Gastroesophageal sphincter (tissue), 3 donors: ENCODE measurements around the gene SLC6A16.

Experiments
- CTCF ChIP-seq, 4 experiments: fragments of 200-600 bp in 2 of 4; fragments of 450-650 bp in 2 of 4; sonication (generic) in 1 of 4; IDR thresholded peaks; one replicate each; pipeline ENCODE4 v1.5.1; 2017 to 2019; ENCODE audit warnings: antibody characterized with exemption in 4 of 4, mild to moderate bottlenecking in 2 of 4, moderate library complexity in 2 of 4
- EP300 ChIP-seq: sonication (generic); formaldehyde crosslinking; IDR thresholded peaks from one replicate; pipeline ENCODE4 v1.6.1; 2017; ENCODE audit warnings: antibody characterized with exemption, mild to moderate bottlenecking
- POLR2A ChIP-seq, 2 donors: fragments of 450-650 bp; IDR thresholded peaks; one replicate each; pipeline ENCODE4 v1.6.1; 2017; ENCODE audit warnings: antibody characterized with exemption in 2 of 2, mild to moderate bottlenecking in 2 of 2, moderate library complexity in 1 of 2
- POLR2AphosphoS5 ChIP-seq: sonication (generic); formaldehyde crosslinking; IDR thresholded peaks from one replicate; pipeline ENCODE4 v1.6.1; 2017; ENCODE audit warnings: antibody characterized with exemption

DNA sequence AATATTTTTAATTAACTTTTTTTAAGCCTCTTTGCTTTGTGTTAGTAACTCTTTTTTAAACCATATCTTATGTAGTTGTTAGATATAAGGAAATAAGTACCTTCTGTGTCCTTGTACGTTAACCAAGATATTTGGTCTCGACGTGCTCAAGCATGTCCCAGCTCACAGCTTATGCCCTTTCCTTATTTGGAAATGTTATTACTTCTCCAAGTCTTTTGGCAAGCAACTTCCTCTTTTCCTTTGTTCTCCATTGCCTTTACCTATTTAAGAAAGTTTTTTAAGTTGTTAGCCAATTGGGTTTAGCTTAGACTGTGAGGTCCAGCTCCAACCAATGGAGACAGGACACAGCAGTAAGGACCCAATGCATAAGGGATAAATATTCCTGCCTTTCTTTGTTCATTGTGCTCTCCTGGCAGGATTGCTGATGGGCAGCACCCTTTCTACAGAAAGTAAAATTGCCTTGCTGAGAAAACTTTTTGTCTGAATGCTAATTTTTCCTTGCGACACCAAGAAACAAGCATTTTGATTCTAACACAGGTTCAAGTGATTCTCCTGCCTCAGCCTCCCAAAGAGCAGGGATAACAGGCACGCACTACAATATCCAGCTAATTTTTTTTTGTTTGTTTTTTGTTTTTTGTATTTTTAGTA lies 43.8 kb upstream of the SLC6A16 start:
- TF ChIP-seq POLR2A (IDR thresholded peaks at IDR 0.05), result no peak
- no peak for TF ChIP-seq CTCF (IDR thresholded peaks at IDR 0.05)
- no peak for TF ChIP-seq POLR2AphosphoS5
- no peak for TF ChIP-seq EP300
